Memory B cell (primary cell): Measurements from ENCODE around the gene BEX1.
"Not testable (repeated sequence)": the region's sequence is repeated elsewhere in the genome, so short reads cannot be mapped to it uniquely, and the experiment has no call there.

ENCODE experiments used
- ATAC-seq: fragments of 150-1000 bp; cut with Tn5 transposase; 2 replicates; pipeline ENCODE4 v1.10.0; 2021; ENCODE audit warnings: low read depth, mild to moderate bottlenecking, moderate library complexity
- DNase-seq, 2 donors: peaks; one replicate each; pipeline ENCODE4 v3.0.0; 2022; ENCODE audit warnings: low spot score in 2 of 2
- H3K27ac Mint-ChIP-seq: one replicate; pipeline ENCODE4 v1.8.0; 2022; ENCODE audit warnings: mild to moderate bottlenecking, moderate library complexity, mixed read lengths
- H3K27me3 Mint-ChIP-seq: one replicate; pipeline ENCODE4 v1.8.0; 2022; ENCODE audit warnings: mixed read lengths
- H3K36me3 Mint-ChIP-seq: one replicate; pipeline ENCODE4 v1.8.0; 2022; ENCODE audit warnings: mild to moderate bottlenecking, mixed read lengths
- H3K4me1 Mint-ChIP-seq: one replicate; pipeline ENCODE4 v1.8.0; 2022; ENCODE audit warnings: mixed read lengths
- H3K4me3 Mint-ChIP-seq: one replicate; pipeline ENCODE4 v1.8.0; 2022; ENCODE audit warnings: mild to moderate bottlenecking, moderate library complexity, mixed read lengths
- H3K9me3 Mint-ChIP-seq: one replicate; pipeline ENCODE4 v1.8.0; 2022; ENCODE audit warnings: mixed read lengths

BEX1 gene

DNA sequence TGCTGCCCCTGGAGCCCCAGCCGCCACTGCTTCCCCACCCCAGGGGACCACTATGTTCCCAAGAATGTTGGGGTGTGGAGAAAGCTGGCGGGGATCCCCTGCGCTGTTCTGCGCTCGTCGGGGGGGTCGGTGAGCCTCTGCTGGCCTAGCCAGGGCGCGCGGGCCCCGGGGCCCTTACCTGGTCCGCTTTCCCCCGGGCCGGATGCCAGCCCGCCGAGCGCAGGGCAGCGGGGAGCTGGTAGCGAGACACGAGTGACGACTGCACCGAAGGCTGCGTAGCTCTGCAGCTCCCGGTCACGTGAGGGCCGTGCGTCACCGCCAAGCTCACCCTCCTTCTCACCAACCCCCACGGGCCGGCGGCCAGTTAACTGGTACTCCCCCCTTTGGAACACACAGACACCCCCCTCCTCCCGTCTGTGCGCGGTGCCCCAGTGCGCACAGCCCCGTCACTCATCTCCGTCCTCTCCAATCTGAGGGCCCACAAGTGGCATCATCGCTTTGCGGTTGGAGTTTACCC lies at the start of gene BEX1:
Gene BEX1, minus strand, starts transcription at position 254 of the 517 bp plus-strand sequence. CDS start 897 bp downstream, outside the sequence.
- Mint-ChIP-seq H3K27ac (no peak within 1 kb of the TSS), H3K4me3 (peak within 1 kb of the TSS; percentile 64), H3K36me3 (no peaks in the 10 kb centered on the region), H3K4me1 (no peaks in the 10 kb centered on the region), H3K9me3 (no peaks in the 10 kb centered on the region), H3K27me3 (peaks cover 5% of the 10 kb centered on the region)
- DNase-seq (no peak), ATAC-seq (peak; percentile 56)

DNA sequence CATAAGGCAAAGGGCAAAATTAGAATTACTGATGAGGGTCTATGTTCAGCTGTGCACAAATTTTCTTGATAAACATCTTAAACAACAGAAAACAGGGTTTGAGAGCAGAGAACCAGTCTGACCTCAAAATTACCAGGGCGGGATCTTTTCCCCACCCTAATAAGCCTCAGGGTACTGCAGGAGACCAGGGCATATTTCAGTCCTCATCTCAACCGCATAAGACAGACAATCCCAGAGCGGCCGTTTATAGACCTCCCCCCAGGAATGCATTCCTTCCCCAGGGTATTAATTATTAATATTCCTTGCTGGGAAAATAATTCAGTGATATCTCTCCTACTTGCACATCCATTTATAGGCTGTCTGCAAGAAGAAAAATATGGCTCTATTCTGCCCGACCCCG lies 45.5 kb upstream of the BEX1 start:
- H3K27me3 Mint-ChIP-seq, DNase-seq, H3K27ac Mint-ChIP-seq, H3K9me3 Mint-ChIP-seq, H3K4me3 Mint-ChIP-seq, ATAC-seq, H3K4me1 Mint-ChIP-seq, H3K36me3 Mint-ChIP-seq: not testable (repeated sequence)

DNA sequence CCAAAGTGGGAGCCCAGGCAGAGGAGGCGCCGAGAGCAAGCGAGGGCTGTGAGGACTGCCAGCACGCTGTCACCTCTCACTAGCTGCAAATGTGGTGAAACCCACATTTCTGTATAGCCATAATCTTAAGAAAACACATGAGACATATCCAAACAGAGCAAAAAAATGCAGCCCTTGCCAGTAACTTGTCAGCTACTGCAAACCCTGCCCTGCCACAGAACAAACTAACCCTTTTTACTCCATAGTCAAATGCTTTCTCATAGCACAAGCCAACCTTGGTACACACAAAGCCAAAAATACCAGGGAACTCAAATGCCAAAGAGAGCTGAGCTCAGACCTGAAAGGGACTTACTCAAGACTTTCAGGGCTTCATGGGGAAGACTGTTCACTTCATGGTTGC lies 43.9 kb upstream of the BEX1 start:
- no peak overlapping the region for H3K4me3 Mint-ChIP-seq
- H3K4me1 Mint-ChIP-seq, result no peaks in the 10 kb centered on the region
- peaks cover 5% of the 10 kb centered on the region for H3K9me3 Mint-ChIP-seq
- H3K27ac Mint-ChIP-seq, result no peak overlapping the region
- DNase-seq (no peak), ATAC-seq (no peak)
- no peaks in the 10 kb centered on the region for H3K27me3 Mint-ChIP-seq
- H3K36me3 Mint-ChIP-seq, result peaks cover 2% of the 10 kb centered on the region

DNA sequence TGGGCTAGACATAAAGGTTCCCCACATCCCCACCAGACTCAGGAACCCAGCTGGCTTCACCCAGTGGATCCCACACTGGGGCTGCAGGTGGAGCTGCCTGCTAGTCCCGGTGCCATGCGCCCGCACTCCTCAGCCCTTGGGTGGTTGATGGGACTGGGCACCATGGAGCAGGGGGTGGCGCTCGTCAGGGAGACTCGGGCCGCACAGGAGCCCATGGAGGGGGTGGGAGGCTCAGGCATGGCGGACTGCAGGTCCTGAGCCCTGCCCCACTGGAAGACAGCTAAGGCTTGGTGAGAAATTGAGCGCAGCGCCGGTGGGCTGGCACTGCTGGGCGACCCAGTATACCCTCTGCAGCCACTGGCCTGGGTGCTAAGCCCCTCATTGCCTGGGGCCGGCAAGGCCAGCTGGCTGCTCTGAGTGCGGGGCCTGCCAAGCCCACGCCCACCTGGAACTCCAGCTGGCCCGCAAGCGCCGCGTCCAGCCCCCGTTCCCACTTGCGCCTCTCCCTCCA lies 43.3 kb upstream of the BEX1 start:
- not testable (repeated sequence) for DNase-seq, ATAC-seq, H3K36me3 Mint-ChIP-seq, H3K4me1 Mint-ChIP-seq, H3K4me3 Mint-ChIP-seq, H3K27me3 Mint-ChIP-seq, H3K9me3 Mint-ChIP-seq, H3K27ac Mint-ChIP-seq

DNA sequence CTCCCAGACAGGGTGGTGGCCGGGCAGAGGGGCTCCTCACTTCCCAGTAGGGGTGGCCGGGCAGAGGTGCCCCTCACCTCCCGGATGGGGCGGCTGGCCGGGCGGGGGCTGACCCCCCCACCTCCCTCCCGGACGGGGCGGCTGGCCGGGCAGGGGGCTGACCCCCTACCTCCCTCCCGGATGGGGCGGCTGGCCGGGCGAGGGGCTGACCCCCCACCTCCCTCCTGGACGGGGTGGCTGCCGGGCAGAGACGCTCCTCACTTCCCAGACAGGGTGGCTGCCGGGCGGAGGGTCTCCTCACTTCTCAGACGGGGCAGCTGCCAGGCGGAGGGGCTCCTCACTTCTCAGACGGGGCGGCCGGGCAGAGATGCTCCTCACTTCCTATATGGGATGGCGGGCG lies 40.4 kb upstream of the BEX1 start:
- not testable (repeated sequence) for ATAC-seq, H3K4me3 Mint-ChIP-seq, H3K9me3 Mint-ChIP-seq, H3K27me3 Mint-ChIP-seq, H3K4me1 Mint-ChIP-seq, H3K27ac Mint-ChIP-seq, H3K36me3 Mint-ChIP-seq, DNase-seq

DNA sequence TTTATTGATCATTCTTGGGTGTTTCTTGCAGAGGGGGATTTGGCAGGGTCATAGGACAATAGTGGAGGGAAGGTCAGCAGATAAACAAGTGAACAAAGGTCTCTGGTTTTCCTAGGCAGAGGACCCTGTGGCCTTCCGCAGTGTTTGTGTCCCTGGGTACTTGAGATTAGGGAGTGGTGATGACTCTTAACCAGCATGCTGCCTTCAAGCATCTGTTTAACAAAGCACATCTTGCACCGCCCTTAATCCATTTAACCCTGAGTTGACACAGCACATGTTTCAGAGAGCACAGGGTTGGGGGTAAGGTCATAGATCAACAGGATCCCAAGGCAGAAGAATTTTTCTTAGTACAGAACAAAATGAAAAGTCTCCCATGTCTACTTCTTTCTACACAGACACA lies 39.9 kb upstream of the BEX1 start:
- H3K9me3 Mint-ChIP-seq, ATAC-seq, H3K27me3 Mint-ChIP-seq, H3K4me3 Mint-ChIP-seq, H3K4me1 Mint-ChIP-seq, DNase-seq, H3K36me3 Mint-ChIP-seq, H3K27ac Mint-ChIP-seq: not testable (repeated sequence)

DNA sequence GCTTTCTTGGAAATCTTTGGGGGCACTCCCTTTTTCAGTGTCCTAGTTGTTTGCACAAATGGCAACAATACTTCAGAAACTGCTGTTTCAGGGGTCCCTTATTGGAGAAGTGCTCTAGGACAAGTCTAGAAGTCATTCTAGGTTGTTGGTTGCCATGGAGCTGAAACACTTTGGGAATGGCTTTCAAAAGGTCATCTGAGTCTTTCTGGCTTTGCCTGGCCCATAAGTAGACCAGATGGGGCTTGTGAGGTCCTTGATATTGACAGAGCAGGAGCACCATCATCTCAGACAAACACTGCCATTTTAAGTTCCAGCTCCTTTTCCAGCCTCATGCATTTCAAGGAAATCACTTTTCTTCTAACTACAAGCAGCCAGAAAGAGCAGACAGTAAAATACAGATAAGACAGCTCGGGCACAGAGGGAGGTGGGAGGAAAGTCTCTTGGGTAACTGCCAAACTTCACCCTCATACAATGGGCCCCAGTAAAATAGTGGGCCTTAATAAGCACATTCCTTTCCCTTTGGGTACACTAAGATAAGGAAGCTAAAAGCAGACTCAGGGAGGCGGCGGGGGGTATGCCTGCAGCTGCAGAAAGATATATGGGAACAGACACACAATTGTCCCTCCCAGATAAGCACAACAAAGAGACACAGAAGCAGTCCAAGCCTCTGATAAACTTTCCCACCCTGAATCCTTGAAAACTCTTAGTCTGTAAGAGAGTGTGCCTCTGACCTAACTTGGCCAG lies 37.5 kb upstream of the BEX1 start:
- H3K4me1 Mint-ChIP-seq, result no peaks in the 10 kb centered on the region
- no peaks in the 10 kb centered on the region for H3K27me3 Mint-ChIP-seq
- no peaks in the 10 kb centered on the region for H3K36me3 Mint-ChIP-seq
- H3K4me3 Mint-ChIP-seq, result no peak overlapping the region
- no peak for DNase-seq
- H3K9me3 Mint-ChIP-seq, result no peaks in the 10 kb centered on the region
- H3K27ac Mint-ChIP-seq, result no peak overlapping the region
- no peak for ATAC-seq

DNA sequence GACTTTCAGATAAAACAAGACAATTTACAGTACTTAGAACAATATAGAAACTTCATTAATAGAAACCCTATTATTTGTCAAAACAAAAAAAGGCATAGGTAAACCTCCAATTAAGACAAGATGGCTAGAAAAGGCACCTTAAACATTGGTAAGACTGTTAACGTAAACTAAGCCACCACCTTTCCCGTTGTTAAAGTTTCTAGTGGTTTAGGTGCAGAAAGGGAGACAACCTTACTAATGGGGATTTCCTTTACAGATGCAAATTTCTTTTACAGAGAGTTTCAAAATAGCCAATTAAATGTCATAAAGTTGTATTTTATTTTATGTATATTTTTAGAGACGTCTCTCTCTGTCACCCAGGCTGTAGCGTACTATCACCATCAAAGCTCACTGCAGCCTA lies 36.5 kb upstream of the BEX1 start:
- Mint-ChIP-seq H3K27ac (no peak overlapping the region), H3K4me3 (no peak overlapping the region), H3K36me3 (no peaks in the 10 kb centered on the region), H3K27me3 (no peaks in the 10 kb centered on the region), H3K9me3 (no peaks in the 10 kb centered on the region), H3K4me1 (no peaks in the 10 kb centered on the region)
- no peak for ATAC-seq
- DNase-seq, result no peak

DNA sequence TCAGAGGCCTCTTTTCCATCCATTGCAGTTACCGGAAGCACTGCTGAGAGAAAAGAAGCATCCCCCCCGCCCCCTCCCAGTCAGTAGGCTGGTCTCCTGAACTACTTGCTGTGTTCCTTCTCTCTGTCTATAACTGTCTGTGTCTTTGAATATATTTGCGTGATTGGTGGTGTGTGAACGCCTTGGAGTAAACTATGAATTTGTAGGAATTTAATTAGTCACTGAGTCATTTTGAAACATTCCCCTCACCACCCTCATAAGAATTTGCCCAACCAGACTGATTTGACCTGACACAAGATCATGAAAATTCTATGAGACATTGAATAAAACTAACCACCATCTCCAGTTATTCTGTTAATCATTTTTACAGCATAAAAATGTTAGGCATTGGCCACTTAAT lies 35.7 kb upstream of the BEX1 start:
- no peak for DNase-seq
- no peaks in the 10 kb centered on the region for H3K36me3 Mint-ChIP-seq
- no peaks in the 10 kb centered on the region for H3K27me3 Mint-ChIP-seq
- no peaks in the 10 kb centered on the region for H3K4me1 Mint-ChIP-seq
- ATAC-seq, result no peak
- H3K27ac Mint-ChIP-seq, result no peak overlapping the region
- H3K9me3 Mint-ChIP-seq, result no peaks in the 10 kb centered on the region
- no peak overlapping the region for H3K4me3 Mint-ChIP-seq

DNA sequence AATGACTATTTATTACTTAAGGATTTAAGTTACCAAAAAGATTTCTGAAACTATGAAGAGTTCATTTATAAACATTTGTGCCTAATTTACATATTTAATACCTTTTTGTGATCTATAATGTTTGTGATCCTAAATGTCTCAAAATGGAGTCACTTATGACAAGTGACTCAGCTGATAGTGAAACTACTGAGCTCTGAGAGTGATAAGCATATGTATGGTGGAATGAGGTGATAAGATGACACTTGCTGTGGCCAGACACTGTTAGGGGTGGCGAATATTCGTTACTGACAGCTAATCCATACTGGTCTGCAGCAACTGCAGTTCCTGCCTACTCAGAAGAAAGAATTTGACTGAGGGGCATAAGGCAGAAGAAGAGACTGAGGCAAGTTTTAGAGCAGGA lies 34.5 kb upstream of the BEX1 start:
- H3K27ac Mint-ChIP-seq, result no peak overlapping the region
- DNase-seq, result no peak
- H3K9me3 Mint-ChIP-seq, result no peaks in the 10 kb centered on the region
- no peak for ATAC-seq
- no peaks in the 10 kb centered on the region for H3K4me1 Mint-ChIP-seq
- H3K36me3 Mint-ChIP-seq, result no peaks in the 10 kb centered on the region
- H3K27me3 Mint-ChIP-seq, result no peaks in the 10 kb centered on the region
- no peak overlapping the region for H3K4me3 Mint-ChIP-seq

DNA sequence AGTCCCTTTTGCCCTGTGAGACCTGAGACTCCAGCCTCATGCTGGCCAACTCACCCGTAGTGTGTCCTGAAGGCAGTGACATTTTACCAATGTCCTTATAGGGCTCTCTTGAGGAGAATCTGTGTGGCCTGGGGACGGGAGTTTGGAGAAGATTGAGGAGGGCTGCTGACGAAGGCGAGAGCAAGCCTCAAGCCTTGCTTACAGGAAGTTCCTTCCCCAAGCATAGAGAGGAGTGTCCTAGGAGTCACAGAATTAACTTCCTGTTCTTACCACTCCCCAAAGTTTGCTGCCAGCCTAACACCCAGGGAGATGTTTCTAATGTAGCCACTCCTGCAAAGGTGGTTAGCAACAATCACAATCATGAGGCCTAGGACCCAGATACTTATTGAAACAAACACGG lies 29.0 kb upstream of the BEX1 start, which contains the start of gene NXF3:
Gene NXF3, minus strand, starts transcription at position 202 of the 400 bp plus-strand sequence. Its CDS starts 120 bp downstream, at position 82.
- no peak within 1 kb of the TSS for H3K27ac Mint-ChIP-seq
- no peaks in the 10 kb centered on the region for H3K27me3 Mint-ChIP-seq
- no peaks in the 10 kb centered on the region for H3K36me3 Mint-ChIP-seq
- H3K4me1 Mint-ChIP-seq, result no peaks in the 10 kb centered on the region
- no peak for ATAC-seq
- no peaks in the 10 kb centered on the region for H3K9me3 Mint-ChIP-seq
- no peak for DNase-seq
- H3K4me3 Mint-ChIP-seq, result no peak within 1 kb of the TSS

DNA sequence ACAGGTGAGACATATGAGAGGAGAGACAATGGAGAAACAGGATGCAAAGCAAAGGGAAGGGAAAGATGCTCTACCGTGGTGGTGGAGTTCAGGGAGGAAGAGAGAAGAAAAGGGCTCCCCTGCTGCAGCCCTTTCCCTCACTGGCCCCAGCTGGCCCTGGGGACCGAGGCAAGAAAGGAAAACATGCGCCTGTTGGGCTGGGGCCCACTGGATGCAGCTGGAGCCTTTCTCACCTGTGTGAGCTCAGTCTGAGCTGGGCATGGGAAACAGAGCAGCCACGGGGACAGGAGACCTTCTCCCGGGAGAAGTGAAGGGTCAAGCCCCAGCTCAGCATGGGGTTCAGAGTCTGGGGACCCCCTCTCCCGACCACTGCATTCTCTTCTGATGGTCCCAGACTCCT lies 17.1 kb upstream of the BEX1 start:
- DNase-seq (no peak), ATAC-seq (no peak)
- H3K27ac Mint-ChIP-seq, result no peak overlapping the region
- H3K4me1 Mint-ChIP-seq, result no peaks in the 10 kb centered on the region
- H3K27me3 Mint-ChIP-seq, result peaks cover 8% of the 10 kb centered on the region
- H3K9me3 Mint-ChIP-seq, result no peaks in the 10 kb centered on the region
- H3K36me3 Mint-ChIP-seq, result no peaks in the 10 kb centered on the region
- no peak overlapping the region for H3K4me3 Mint-ChIP-seq

DNA sequence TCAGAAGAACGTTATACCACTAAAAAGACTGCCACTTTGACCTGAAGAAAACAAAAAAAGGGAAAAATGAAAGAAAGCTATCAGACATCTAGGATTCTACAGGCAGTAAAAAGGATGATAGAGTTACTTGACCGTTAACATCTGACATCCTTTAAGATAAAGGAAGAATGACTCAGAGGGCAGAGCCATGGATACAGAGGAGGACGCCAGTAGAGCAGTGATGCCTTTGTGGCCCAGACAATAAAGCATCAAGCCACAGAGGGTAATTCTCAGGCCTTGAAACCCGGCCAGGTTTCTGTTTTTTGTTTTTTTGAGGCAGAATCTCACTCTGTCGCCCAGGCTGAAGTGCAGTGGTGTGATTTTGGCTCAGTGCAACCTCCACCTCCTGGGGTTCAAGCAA lies 9.5 kb upstream of the BEX1 start:
- Mint-ChIP-seq H3K4me3 (no peak overlapping the region), H3K36me3 (no peaks in the 10 kb centered on the region), H3K27ac (no peak overlapping the region), H3K9me3 (no peaks in the 10 kb centered on the region), H3K27me3 (no peaks in the 10 kb centered on the region), H3K4me1 (no peaks in the 10 kb centered on the region)
- no peak for DNase-seq
- no peak for ATAC-seq

DNA sequence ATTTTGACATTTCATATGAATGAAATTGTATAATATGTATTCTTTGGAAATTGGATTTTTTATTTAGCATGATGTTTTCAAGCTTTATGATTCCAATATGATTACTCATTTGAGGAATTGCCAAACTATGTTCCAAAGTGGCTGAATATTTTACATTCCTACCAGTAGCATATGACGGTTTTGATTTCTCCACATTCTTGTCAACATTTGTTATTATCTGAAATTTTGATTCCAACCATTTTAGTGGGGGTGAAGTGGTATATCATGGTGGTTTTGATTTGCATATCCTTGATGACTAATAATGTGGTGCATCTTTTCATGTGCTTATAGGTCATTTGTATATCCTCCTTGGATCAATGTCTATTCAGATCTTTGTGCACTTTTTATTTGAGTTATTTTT lies 2.6 kb upstream of the BEX1 start:
- DNase-seq (no peak), ATAC-seq (no peak)
- Mint-ChIP-seq H3K4me1 (no peaks in the 10 kb centered on the region), H3K36me3 (no peaks in the 10 kb centered on the region), H3K27ac (no peak overlapping the region), H3K27me3 (peaks cover 5% of the 10 kb centered on the region), H3K9me3 (no peaks in the 10 kb centered on the region), H3K4me3 (no peak overlapping the region)
